ENCODE results near the gene KLHL22. TPM values are rescaled to one million over a fixed set of nuclear protein-coding genes. Genes with fewer than 3 reads are reported as not detected.

The KLHL22 gene
- total and polyA plus RNA-seq, 2 of the 8 experiments (the other 6 are each of a cell fraction or from before 2014, with no cell fraction given), result 9.4 to 16.2 TPM

GRCh38 chr22:20444325-20444724, 51.3 kb downstream of the KLHL22 start:
- H3K79me2 ChIP-seq (ENCODE audit: control insufficient read depth in 1 of 2, insufficient read depth in 2 of 2, low read length in 2 of 2), result no peaks in the 10 kb centered on the region
- ChIA-PET POLR2A (ENCODE audit: partially characterized antibody) (interaction anchor here (0.7 kb wide), 1 partner anchor 51 kb away, joined by 3 read pairs; the partner anchor contains the start of gene ZNF74), CTCF (ENCODE audit: partially characterized antibody) (interaction anchor here (1.3 to 2.3 kb wide), 3 partner anchors 10 to 40 kb away, joined by 4 to 9 read pairs (median 8); no protein-coding TSS in a partner anchor)
- DNase-seq (ENCODE audit: low read depth in 1 of 2, low spot score in 2 of 2), result no peak
- peaks cover 0 to 2% of the 10 kb centered on the region in 2 experiments for H4K20me1 ChIP-seq (replicated peaks in 1 of 2; ENCODE audit: control insufficient read depth in 1 of 2, insufficient read depth in 2 of 2, low read length in 2 of 2)
- no peaks in the 10 kb centered on the region for H3K36me3 ChIP-seq (ENCODE audit: control insufficient read depth in 2 of 4, insufficient read depth in 4 of 4, low read length in 3 of 4)
- H3K56ac ChIP-seq (replicated peaks; ENCODE audit: insufficient read length, low read depth, low read length), result no peak overlapping the region
- H3K14ac ChIP-seq (ENCODE audit: insufficient read length), result no peak overlapping the region
- H2BK120ac ChIP-seq (replicated peaks; ENCODE audit: low read depth, low read length), result no peak overlapping the region
- no peak overlapping the region for H4K5ac ChIP-seq (ENCODE audit: insufficient read length, low read depth, low read length)
- H3K18ac ChIP-seq (ENCODE audit: extremely low read depth, low read length), result no peak overlapping the region
- H2AK5ac ChIP-seq (ENCODE audit: low read depth, low read length), result no peak overlapping the region
- 89% methylated on average over 4 of the region's 4 CpGs; no CpG with 5 or more reads in 1 of the 2 experiments for WGBS, 2 experiments (ENCODE audit: extremely low coverage in 1 of 2, insufficient coverage in 1 of 2, insufficient read length in 1 of 2, insufficient replicate concordance in 2 of 2, low coverage in 1 of 2, low lambda C conversion rate in 2 of 2, missing lambda C conversion rate in 1 of 2)
- H3K23ac ChIP-seq (ENCODE audit: insufficient read length), result no peak overlapping the region
- FAIRE-seq, result no peak
- no peak overlapping the region for H3K4me2 ChIP-seq (ENCODE audit: insufficient read depth in 1 of 2, low read depth in 2 of 2, low read length in 2 of 2)
- no peak overlapping the region for H2BK15ac ChIP-seq (ENCODE audit: low read length)
- H2AFZ ChIP-seq (ENCODE audit: low read length), result no peak overlapping the region
- H3K9ac ChIP-seq (replicated peaks in 1 of 4; ENCODE audit: extremely low read depth in 1 of 4, low read depth in 3 of 4, low read length in 3 of 4), result no peak overlapping the region
- H3K4me3 ChIP-seq (ENCODE audit: extremely low read depth in 1 of 4, insufficient read depth in 2 of 4, low read depth in 3 of 4, low read length in 4 of 4), result no peak overlapping the region
- no peak overlapping the region for H2BK20ac ChIP-seq (ENCODE audit: low read length)
- no peak overlapping the region for H3K27ac ChIP-seq (ENCODE audit: low read depth, low read length)
- no peak overlapping the region for H4K8ac ChIP-seq (ENCODE audit: extremely low read depth, insufficient read depth, low read length)
- no peak overlapping the region for H3K4ac ChIP-seq (replicated peaks; ENCODE audit: insufficient read length, low read depth, low read length)
- no peaks in the 10 kb centered on the region; the same call in 1 of the 2 replicates for H3K23me2 ChIP-seq (ENCODE audit: low read depth, low read length)
- no peak overlapping the region for H4K91ac ChIP-seq (replicated peaks; ENCODE audit: insufficient read length, low read length)
- H2BK12ac ChIP-seq (ENCODE audit: low read depth, low read length), result no peak overlapping the region
- H3K4me1 ChIP-seq (replicated peaks in 1 of 4; ENCODE audit: control insufficient read depth in 3 of 4, insufficient read depth in 4 of 4, low read length in 3 of 4), result no peaks in the 10 kb centered on the region
- no peaks in the 10 kb centered on the region; the same call in 1 of the 2 replicates for H3K79me1 ChIP-seq (ENCODE audit: low read depth, low read length)
- H3K27me3 ChIP-seq (replicated peaks in 1 of 4; ENCODE audit: control insufficient read depth in 3 of 4, extremely low read depth in 1 of 4, insufficient read depth in 3 of 4, low read length in 3 of 4), result peaks cover 0 to 5% (median 1%) of the 10 kb centered on the region in 4 experiments; a peak in 3 of 7 replicates
- H3K9me3 ChIP-seq (ENCODE audit: insufficient read depth in 2 of 2, low read depth in 1 of 2, low read length in 1 of 2), result no peaks in the 10 kb centered on the region
- TF ChIP-seq SIX5 (IDR thresholded peaks at IDR 0.05; ENCODE audit: low read depth, low read length) (no peak), HDAC2 (IDR thresholded peaks at IDR 0.05; ENCODE audit: borderline replicate concordance in 1 of 2, low read depth in 2 of 2, low read length in 2 of 2) (no peak), POLR2A (IDR thresholded peaks at IDR 0.05; ENCODE audit: control extremely low read depth in 1 of 2, low read depth in 2 of 2, low read length in 2 of 2) (no peak), CBX5 (IDR thresholded peaks at IDR 0.05; ENCODE audit: low read depth, low read length) (no peak), SIN3A (conservative IDR thresholded peaks at IDR 0.05 in 1 of 2, IDR thresholded peaks at IDR 0.05 in 1 of 2; ENCODE audit: low read depth in 1 of 2, low read length in 2 of 2) (no peak)
- no peak overlapping the region for H2BK5ac ChIP-seq (ENCODE audit: low read depth, low read length)

Measured in H1 (cell line).